Panc1 (cell line): Measurements from ENCODE around the gene KDR. TPM values are rescaled to one million over a fixed set of nuclear protein-coding genes. Genes with fewer than 3 reads are reported as not detected.

Experiments used
- ATAC-seq: fragments of 200-7000 bp; cut with Tn5 transposase; 2 replicates; pipeline ENCODE4 v1.9.1; 2020; ENCODE audit warnings: mild to moderate bottlenecking, moderate library complexity
- BruUV-seq: library from RNA; stranded (reverse); fragments of 400-500 nt; replicated peaks from 2 replicates; lab custom pipeline; 2021; lab: Mats Ljungman, UMichigan
- CTCF ChIA-PET: fragments of 300-600 bp; sonication (Branson Sonifier 250); formaldehyde crosslinking; loops from one replicate; lab custom pipeline; 2022; ENCODE audit warnings: antibody characterized with exemption; lab: Charles Lee
- POLR2A ChIA-PET: fragments of 300-600 bp; sonication (Branson Sonifier 250); formaldehyde crosslinking; loops from one replicate; lab custom pipeline; 2022; ENCODE audit warnings: antibody characterized with exemption; lab: Charles Lee
- DNase-seq: peaks from one replicate; pipeline ENCODE4 v3.0.0-alpha.2; 2010; ENCODE audit warnings: low read depth, low spot score
- H3K27ac ChIP-seq: 2 replicates; pipeline ENCODE4 v1.5.1; 2011; ENCODE audit warnings: mild to moderate bottlenecking, low read length, inconsistent platforms
- H3K27me3 ChIP-seq: fragments of 200-500 bp; sonication (Bioruptor generic); 2 replicates; pipeline ENCODE4 v1.6.0; 2014; ENCODE audit warnings: low read length, inconsistent platforms; ENCODE audit not compliant: control insufficient read depth, insufficient read depth
- H3K36me3 ChIP-seq: fragments of 200-500 bp; sonication (Bioruptor generic); 2 replicates; pipeline ENCODE4 v1.5.1; 2014; ENCODE audit warnings: inconsistent platforms, mild to moderate bottlenecking, low read length, moderate library complexity; ENCODE audit not compliant: control insufficient read depth, insufficient read depth
- H3K4me1 ChIP-seq: 2 replicates; pipeline ENCODE4 v1.5.1; 2011; ENCODE audit warnings: inconsistent platforms, mild to moderate bottlenecking, low read length, moderate library complexity; ENCODE audit not compliant: control insufficient read depth, insufficient read depth
- H3K4me3 ChIP-seq, 2 experiments: 2 replicates each; pipeline ENCODE4 v1.5.1; 2011 to 2012; ENCODE audit warnings: low read depth in 2 of 2, low read length in 2 of 2, mild to moderate bottlenecking in 2 of 2, inconsistent platforms in 1 of 2, moderate library complexity in 1 of 2
- H3K9me3 ChIP-seq: fragments of 200-500 bp; sonication (Bioruptor generic); 2 replicates; pipeline ENCODE4 v1.5.1; 2014; ENCODE audit warnings: low read depth, mild to moderate bottlenecking, inconsistent platforms, low read length, moderate library complexity; ENCODE audit not compliant: control insufficient read depth, insufficient read depth
- CTCF ChIP-seq: fragments of 450-650 bp; IDR thresholded peaks from 2 replicates; pipeline ENCODE4 v1.5.1; 2017; ENCODE audit warnings: mild to moderate bottlenecking
- POLR2AphosphoS5 ChIP-seq: IDR thresholded peaks from 2 replicates; pipeline ENCODE4 v1.6.1; 2012; ENCODE audit warnings: mild to moderate bottlenecking, low read depth, low read length, moderate library complexity
- REST ChIP-seq, 2 experiments: IDR thresholded peaks; 2 replicates each; pipeline ENCODE4 v1.6.1; 2011 to 2012; ENCODE audit warnings: low read depth in 2 of 2, control low read depth in 1 of 2, low read length in 1 of 2, mild to moderate bottlenecking in 1 of 2, moderate library complexity in 1 of 2; ENCODE audit not compliant: insufficient read depth in 1 of 2
- SIN3A ChIP-seq: IDR thresholded peaks from 2 replicates; pipeline ENCODE4 v1.6.1; 2012; ENCODE audit warnings: low read depth, mild to moderate bottlenecking, low read length, moderate library complexity, borderline replicate concordance; ENCODE audit not compliant: insufficient read depth
- TCF7L2 ChIP-seq: IDR thresholded peaks from 2 replicates; pipeline ENCODE4 v1.6.1; 2011; ENCODE audit warnings: mild to moderate bottlenecking, low read depth, low read length, inconsistent platforms
- in situ Hi-C: cut with HindIII; loops from 2 replicates; pipeline ENCODE4 v1.10.0; 2016; ENCODE audit warnings: low sequenced_read_pairs, low pct_unique_long_range_greater_than_20kb
- intact Hi-C: fragments of 100-400 bp; cut with micrococcal nuclease; formaldehyde crosslinking; loops from one replicate; pipeline ENCODE4 v1.10.0; 2022; ENCODE audit not compliant: unreplicated experiment
- total RNA-seq: library from RNA; stranded (reverse); gene quantifications from one replicate; pipeline ENCODE4 v1.2.1, GENCODE V29; 2021; ENCODE audit not compliant: unreplicated experiment

Gene KDR
- total RNA-seq, 1 experiment from 2014 or later = 0.18 TPM

- in situ Hi-C loops (no loop called here), intact Hi-C loops (no loop called here)
- H3K27me3 ChIP-seq = no peaks in the 10 kb centered on the region; the same call in 1 of the 2 replicates
- ChIA-PET CTCF (no interaction called here), POLR2A (no interaction called here)
- H3K27ac ChIP-seq = no peak overlapping the region
- no peaks in the 10 kb centered on the region for H3K36me3 ChIP-seq
- BruUV-seq = no TSS peak
- no peak overlapping the region for H3K4me3 ChIP-seq
- no peak for TF ChIP-seq POLR2AphosphoS5
- TF ChIP-seq TCF7L2 = no peak
- no peak for TF ChIP-seq REST (IDR thresholded peaks at IDR 0.05; ENCODE audit: insufficient read depth in 1 of 2, low read depth in 2 of 2, low read length in 1 of 2)
- no peak for TF ChIP-seq SIN3A
- TF ChIP-seq CTCF = no peak
- no peak for DNase-seq
- no peaks in the 10 kb centered on the region for H3K4me1 ChIP-seq
- no peak for ATAC-seq
- no peaks in the 10 kb centered on the region for H3K9me3 ChIP-seq
Measured at GRCh38 chr4:55033296-55033695, 92.1 kb downstream of the KDR start.

GRCh38 chr4:55032788-55033187 is 92.6 kb downstream of the KDR start:
- CTCF ChIA-PET = no interaction called here
- no peaks in the 10 kb centered on the region for H3K9me3 ChIP-seq
- TF ChIP-seq SIN3A = no peak
- TF ChIP-seq TCF7L2 = no peak
- no peak for TF ChIP-seq REST (IDR thresholded peaks at IDR 0.05; ENCODE audit: insufficient read depth in 1 of 2, low read depth in 2 of 2, low read length in 1 of 2)
- TF ChIP-seq POLR2AphosphoS5 = no peak
- TF ChIP-seq CTCF = no peak
- POLR2A ChIA-PET = no interaction called here
- H3K27me3 ChIP-seq = no peaks in the 10 kb centered on the region; the same call in 1 of the 2 replicates
- DNase-seq = no peak
- intact Hi-C loops (no loop called here), in situ Hi-C loops (no loop called here)
- BruUV-seq = no TSS peak
- H3K36me3 ChIP-seq = no peaks in the 10 kb centered on the region
- no peaks in the 10 kb centered on the region for H3K4me1 ChIP-seq
- H3K4me3 ChIP-seq = no peak overlapping the region
- H3K27ac ChIP-seq = no peak overlapping the region
- no peak for ATAC-seq
